GM12873 (cell line): Measurements from ENCODE around the gene IFNLR1.

Experiments used
- TF ChIP-seq, protein P1 (sequence below): IDR thresholded peaks from 2 replicates; pipeline ENCODE4 v1.5.1; 2012; ENCODE audit warnings: low read depth, mild to moderate bottlenecking, moderate library complexity, low read length, control low read depth; ENCODE audit not compliant: insufficient read depth; ENCODE audit errors: missing control alignments

The IFNLR1 gene

DNA sequence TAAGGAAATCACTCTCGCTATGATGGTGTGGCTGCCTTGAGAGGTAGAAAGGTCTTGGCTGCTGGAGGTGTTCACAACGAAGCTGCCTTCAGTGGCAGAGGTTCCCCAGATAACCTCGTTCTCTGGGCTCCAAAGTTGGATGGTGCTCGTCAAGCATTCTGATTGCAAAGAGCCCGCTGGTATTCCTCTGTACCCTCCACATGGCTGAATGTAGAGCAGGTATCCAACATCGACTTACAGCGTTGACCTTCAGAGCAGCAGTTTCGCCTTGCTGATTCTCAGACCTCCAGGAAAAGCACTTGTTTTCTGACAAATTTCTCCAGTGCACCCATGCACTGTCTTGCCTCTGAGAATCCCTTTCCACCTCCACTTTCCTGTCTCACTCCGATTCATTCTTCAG lies 39.9 kb downstream of the IFNLR1 start:
- TF ChIP-seq, protein P1, sequence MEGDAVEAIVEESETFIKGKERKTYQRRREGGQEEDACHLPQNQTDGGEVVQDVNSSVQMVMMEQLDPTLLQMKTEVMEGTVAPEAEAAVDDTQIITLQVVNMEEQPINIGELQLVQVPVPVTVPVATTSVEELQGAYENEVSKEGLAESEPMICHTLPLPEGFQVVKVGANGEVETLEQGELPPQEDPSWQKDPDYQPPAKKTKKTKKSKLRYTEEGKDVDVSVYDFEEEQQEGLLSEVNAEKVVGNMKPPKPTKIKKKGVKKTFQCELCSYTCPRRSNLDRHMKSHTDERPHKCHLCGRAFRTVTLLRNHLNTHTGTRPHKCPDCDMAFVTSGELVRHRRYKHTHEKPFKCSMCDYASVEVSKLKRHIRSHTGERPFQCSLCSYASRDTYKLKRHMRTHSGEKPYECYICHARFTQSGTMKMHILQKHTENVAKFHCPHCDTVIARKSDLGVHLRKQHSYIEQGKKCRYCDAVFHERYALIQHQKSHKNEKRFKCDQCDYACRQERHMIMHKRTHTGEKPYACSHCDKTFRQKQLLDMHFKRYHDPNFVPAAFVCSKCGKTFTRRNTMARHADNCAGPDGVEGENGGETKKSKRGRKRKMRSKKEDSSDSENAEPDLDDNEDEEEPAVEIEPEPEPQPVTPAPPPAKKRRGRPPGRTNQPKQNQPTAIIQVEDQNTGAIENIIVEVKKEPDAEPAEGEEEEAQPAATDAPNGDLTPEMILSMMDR: no peak

DNA sequence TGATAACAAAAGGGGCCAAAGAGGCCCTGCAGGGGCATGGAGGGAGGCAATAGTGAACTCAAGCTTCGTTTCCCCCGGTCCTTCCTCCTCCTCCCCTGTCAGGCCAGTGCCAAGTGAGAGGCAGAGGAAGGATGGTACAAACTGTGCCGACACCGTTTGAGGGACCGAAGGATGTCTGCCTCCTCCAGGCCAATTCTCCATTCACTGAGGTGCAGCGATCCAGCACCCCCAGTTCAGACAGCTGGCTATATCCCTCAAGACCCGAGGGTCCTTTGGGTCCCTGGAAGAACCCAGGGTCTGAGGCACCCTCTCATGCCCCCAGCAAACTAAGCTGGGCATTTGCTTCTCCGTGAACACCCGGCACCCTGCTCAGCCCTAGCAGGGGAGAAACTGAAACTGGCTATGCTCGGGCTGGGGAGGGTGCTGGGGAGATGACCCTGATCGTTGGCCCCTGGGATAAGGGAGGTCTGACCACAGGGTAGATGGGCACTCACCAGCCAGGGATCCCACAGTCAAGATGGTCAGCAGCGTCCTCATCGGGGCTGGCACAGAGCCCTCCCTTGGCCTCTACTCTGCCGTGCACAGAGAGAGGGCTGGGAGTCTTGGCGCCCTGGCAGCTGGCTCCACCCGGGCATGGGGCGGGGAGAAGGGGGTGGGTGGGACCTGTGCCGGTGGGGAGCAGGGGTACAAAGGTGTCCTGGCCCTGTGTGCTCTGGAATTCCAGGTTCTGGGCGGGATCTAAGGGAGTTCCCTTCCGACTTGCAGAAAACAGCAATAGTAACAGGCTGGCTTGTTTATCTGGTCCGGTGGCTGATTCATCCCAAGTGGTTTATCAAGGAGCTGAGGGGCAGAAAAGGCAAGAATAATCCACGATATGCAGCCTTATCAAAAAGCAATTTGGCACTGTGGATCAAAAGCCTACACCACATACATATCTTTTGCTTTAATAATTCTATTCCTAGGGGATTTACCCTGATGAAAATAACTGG lies 44.2 kb downstream of the IFNLR1 start, which contains the start of gene IL22RA1:
IL22RA1 (minus strand) TSS at position 595 of the 989 bp plus-strand sequence; CDS start at position 537, 58 bp downstream.
- TF ChIP-seq, protein P1: no peak

DNA sequence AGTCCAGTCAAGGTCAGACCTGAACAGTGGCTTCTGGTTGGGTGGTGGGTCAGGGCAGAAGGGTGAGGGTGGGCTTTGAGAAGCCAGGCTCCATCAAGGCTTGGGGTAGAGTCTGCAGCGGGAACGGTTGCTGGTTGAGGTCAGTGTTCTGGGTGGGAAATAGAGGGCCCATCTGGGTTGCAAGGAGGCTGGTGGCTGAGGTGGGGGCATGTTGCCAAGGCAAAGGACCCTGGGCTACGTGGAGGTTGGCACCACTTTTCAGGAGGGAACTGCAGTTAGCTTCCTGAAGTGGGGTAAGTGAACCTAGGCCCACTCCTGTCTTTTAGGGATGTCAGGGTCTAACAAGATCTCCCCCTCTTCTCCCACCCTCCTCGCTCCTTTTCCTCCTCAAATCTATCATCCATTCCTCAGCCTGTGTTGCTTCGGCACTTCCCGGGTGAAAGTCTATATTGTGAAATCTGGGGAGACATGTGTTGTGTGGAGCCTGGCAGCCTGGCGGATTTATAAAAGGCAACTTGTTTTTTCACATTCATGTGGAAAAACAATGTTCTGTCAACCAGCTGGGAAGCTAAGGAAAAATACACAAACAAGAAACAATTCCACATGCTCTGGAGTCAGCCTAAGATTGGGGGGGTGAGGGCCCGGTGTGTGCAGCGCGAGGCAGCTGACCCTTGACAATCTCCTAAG lies 45.6 kb downstream of the IFNLR1 start:
- TF ChIP-seq, protein P1: no peak

DNA sequence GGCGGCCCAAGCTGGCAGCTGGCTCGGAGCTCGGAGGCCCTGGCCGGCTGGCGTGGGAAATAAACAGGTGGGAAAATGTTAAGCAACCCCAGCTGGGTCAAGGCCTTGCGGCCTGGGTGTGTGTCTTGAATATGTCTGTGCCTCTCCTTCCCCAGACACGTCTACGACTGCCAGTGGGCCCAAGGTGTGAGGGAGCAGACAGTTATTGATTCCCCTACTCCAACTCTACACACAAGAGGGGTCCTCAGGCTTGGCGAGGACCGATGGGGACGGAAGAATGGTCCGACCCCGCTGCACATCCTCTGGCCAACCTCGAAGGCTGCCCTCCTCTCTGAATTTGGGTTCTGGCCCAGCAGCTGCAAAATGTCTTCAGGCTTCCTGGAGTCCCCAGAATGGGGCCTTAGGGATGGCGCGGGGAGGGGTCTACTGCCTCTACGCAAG lies 46.3 kb downstream of the IFNLR1 start:
- TF ChIP-seq, protein P1: no peak

DNA sequence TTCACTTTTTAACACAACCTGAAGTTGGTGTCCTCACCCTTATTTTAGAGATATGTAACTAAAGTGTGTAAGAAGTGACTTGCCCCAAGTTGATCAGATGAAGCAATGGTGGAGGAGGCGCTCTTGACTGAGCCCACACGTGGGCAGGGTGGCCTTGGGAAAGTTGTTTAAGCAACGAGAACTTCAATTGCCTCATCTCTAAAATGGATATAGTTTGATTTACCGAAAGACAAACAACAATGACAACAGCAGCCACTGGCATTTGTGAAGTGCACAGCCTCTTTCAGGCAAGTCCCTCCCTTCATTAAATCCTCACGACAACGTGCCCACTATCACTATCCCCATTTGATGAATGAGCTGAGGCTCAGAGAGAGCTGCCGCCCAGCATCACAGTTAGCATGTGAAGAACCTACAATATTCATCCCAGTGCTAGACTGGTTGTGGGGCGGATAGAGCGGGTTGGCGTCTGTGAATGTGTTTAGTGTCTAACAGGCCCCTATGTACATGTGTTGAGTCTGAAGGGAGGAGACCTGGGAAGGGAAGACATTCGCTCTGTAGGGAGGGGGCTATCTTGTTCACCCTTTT lies 47.2 kb downstream of the IFNLR1 start:
- TF ChIP-seq, protein P1: no peak

DNA sequence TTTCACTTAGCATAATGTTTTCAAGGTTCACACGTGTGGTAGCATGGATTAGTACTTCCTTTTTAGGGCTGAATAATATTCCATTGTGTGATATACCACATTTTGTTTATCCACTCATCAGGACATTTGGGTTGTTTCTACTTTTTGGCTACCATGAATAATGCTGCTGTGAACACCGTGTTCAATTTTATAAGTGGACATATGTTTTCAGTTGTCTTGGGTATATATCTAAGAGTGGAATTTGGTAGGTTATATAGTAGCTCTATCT lies 47.9 kb downstream of the IFNLR1 start:
- TF ChIP-seq, protein P1: no peak

DNA sequence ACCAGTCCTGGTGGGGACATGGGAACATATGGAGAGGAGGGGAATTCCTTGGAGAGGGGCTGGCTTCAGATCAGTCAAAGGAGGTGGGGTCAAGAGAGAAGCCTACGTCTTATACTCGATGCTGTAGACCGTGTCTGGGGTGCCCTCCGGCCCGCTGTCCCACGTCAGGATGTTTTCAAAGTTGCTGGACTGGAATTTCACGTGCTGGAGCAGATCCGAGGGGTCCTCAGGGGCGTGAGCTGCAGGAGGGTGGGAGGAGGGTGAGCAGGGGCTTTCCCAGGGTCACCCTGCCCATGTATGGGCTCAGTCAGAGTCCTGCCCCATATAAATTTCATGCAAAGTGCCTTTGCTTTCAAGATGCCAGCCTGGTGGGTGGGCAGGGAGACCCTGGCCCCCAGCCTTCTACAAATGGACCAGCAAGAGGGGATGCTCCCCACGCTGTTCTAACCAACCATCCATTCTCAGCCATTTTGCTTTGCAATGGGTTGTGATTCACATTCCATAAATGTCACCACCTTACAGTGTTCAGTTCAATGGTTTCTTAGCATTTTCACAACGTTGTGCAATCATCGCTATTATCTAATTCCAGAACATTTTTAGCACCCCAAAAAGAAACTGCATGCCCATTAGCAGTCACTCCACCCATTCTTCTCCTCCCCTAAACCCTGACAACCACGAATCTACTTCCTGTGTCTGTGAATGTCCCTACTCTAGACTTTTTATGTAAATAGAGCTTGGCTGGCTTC lies 48.4 kb downstream of the IFNLR1 start:
- TF ChIP-seq, protein P1: no peak
